ENCODE data around the gene ELP1.

ELP1 gene

GRCh38 chr9:108883085-108883484, 50.8 kb downstream of the ELP1 start:
- DNase-seq (ENCODE audit: low read depth), result no peak

- no peak for DNase-seq (ENCODE audit: low read depth)
Observed at GRCh38 chr9:108882052-108882888, 51.7 kb downstream of the ELP1 start.

GRCh38 chr9:108880738-108881316, 53.1 kb downstream of the ELP1 start:
- no peak for DNase-seq (ENCODE audit: low read depth)

- no peak for DNase-seq (ENCODE audit: low read depth)
Observed at GRCh38 chr9:108877524-108877923, 56.4 kb downstream of the ELP1 start.

- DNase-seq (ENCODE audit: low read depth), result no peak
Observed at GRCh38 chr9:108876425-108876824, 57.5 kb downstream of the ELP1 start.

GRCh38 chr9:108874058-108874788, 59.7 kb downstream of the ELP1 start:
- no peak for DNase-seq (ENCODE audit: low read depth)

- DNase-seq (ENCODE audit: low read depth), result peak; percentile 12
Observed at GRCh38 chr9:108869092-108869725, 64.7 kb downstream of the ELP1 start.

GRCh38 chr9:108867829-108868228, 66.1 kb downstream of the ELP1 start:
- DNase-seq (ENCODE audit: low read depth), result no peak

GRCh38 chr9:108867116-108867515, 66.8 kb downstream of the ELP1 start:
- no peak for DNase-seq (ENCODE audit: low read depth)

- DNase-seq (ENCODE audit: low read depth), result no peak
Observed at GRCh38 chr9:108866001-108866420, 67.9 kb downstream of the ELP1 start.

- no peak for DNase-seq (ENCODE audit: low read depth)
Observed at GRCh38 chr9:108865037-108865436, 68.9 kb downstream of the ELP1 start.

- DNase-seq (ENCODE audit: low read depth), result no peak
Observed at GRCh38 chr9:108864446-108864845, 69.5 kb downstream of the ELP1 start.

GRCh38 chr9:108863891-108864290, 70.0 kb downstream of the ELP1 start:
- no peak for DNase-seq (ENCODE audit: low read depth)

- DNase-seq (ENCODE audit: low read depth), result no peak
Observed at GRCh38 chr9:108861997-108862396, 71.9 kb downstream of the ELP1 start, which contains the start of gene ACTL7A. Gene ACTL7A (plus strand): TSS chr9:108862266. CDS start chr9:108862323, 57 bp downstream.

GRCh38 chr9:108861464-108861863, 72.5 kb downstream of the ELP1 start:
- no peak for DNase-seq (ENCODE audit: low read depth)

- DNase-seq (ENCODE audit: low read depth), result no peak
Observed at GRCh38 chr9:108860764-108861163, 73.2 kb downstream of the ELP1 start.

- DNase-seq (ENCODE audit: low read depth), result peak; percentile 32
Observed at GRCh38 chr9:108860354-108860753, 73.6 kb downstream of the ELP1 start.

- no peak for DNase-seq (ENCODE audit: low read depth)
Observed at GRCh38 chr9:108859459-108860114, 74.3 kb downstream of the ELP1 start.

GRCh38 chr9:108857572-108857971, 76.4 kb downstream of the ELP1 start:
- DNase-seq (ENCODE audit: low read depth), result no peak

GRCh38 chr9:108855888-108856287, 78.0 kb downstream of the ELP1 start, which contains the start of gene ACTL7B:
Gene ACTL7B (minus strand): TSS chr9:108855986. CDS start chr9:108855930, 56 bp downstream.
- DNase-seq (ENCODE audit: low read depth), result no peak

GRCh38 chr9:108855529-108855886, 78.4 kb downstream of the ELP1 start:
- no peak for DNase-seq (ENCODE audit: low read depth)
